Prostate gland (tissue), 2 donors: Measurements from ENCODE around the gene TGFBR3. TPM values are rescaled to one million over a fixed set of nuclear protein-coding genes. Genes with fewer than 3 reads are reported as not detected.

Experiments
- DNase-seq: peaks from one replicate; pipeline ENCODE4 v3.0.0-alpha.2; 2019; ENCODE audit warnings: low spot score
- H3K27ac ChIP-seq, 2 donors: fragments of 200-600 bp; sonication (generic); 2 replicates each; pipeline ENCODE4 v1.5.1; 2017 to 2019
- H3K27me3 ChIP-seq: fragments of 200-600 bp; sonication (generic); replicated peaks from 2 replicates; pipeline ENCODE4 v1.5.1; 2019; ENCODE audit not compliant: insufficient read depth
- H3K36me3 ChIP-seq, 2 donors: fragments of 200-600 bp; sonication (generic); 1 replicate in 1 of 2; 2 replicates in 1 of 2; pipeline versions ENCODE4 v1.5.1 to v1.8.1; 2017 to 2019
- H3K4me1 ChIP-seq: fragments of 200-600 bp; sonication (generic); replicated peaks from 2 replicates; pipeline ENCODE4 v1.5.1; 2019
- H3K4me3 ChIP-seq, 2 donors: fragments of 200-600 bp; sonication (generic); 2 replicates each; pipeline ENCODE4 v1.5.1; 2017 to 2019
- H3K9me3 ChIP-seq: fragments of 200-600 bp; sonication (generic); 2 replicates; pipeline ENCODE4 v1.5.1; 2017
- CTCF ChIP-seq, 4 experiments: fragments of 200-600 bp in 2 of 4; fragments of 450-650 bp in 2 of 4; sonication (generic) in 2 of 4; IDR thresholded peaks; 1 replicate in 3 of 4; 2 replicates in 1 of 4; pipeline ENCODE4 v1.5.1; 2016 to 2019; ENCODE audit warnings: antibody characterized with exemption in 4 of 4, mild to moderate bottlenecking in 2 of 4, moderate library complexity in 2 of 4
- POLR2A ChIP-seq: fragments of 450-650 bp; IDR thresholded peaks from one replicate; pipeline ENCODE4 v1.6.1; 2016; ENCODE audit warnings: antibody characterized with exemption, mild to moderate bottlenecking
- POLR2AphosphoS5 ChIP-seq: sonication (generic); formaldehyde crosslinking; IDR thresholded peaks from one replicate; pipeline ENCODE4 v1.6.1; 2017; ENCODE audit warnings: antibody characterized with exemption
- WGBS: methylation state at CpG from one replicate; pipeline ENCODE4 v1.1.5; 2018; 5-methylcytosine and 5-hydroxymethylcytosine counted together
- intact Hi-C: fragments of 100-400 bp; cut with DNase I; formaldehyde crosslinking; loops from one replicate; pipeline ENCODE4 v1.14.2; 2022
- total RNA-seq, 2 donors: library from RNA; depleted of rRNA; stranded (reverse); fragments of >200 nt; gene quantifications; one replicate each; pipeline ENCODE4 v1.1.0, GENCODE V29; 2016

TGFBR3 gene
- total RNA-seq, 2 donors from 2014 or later, result 26.4 to 51.7 TPM

GRCh38 chr1:91747666-91748065, 138.3 kb downstream of the TGFBR3 start:
- 86% methylated on average over 6 of the region's 6 CpGs for WGBS
- H3K36me3 ChIP-seq, result no peaks in the 10 kb centered on the region
- peaks cover 17% of the 10 kb centered on the region for H3K4me1 ChIP-seq
- no peaks in the 10 kb centered on the region for H3K9me3 ChIP-seq
- no peak for DNase-seq
- peak overlapping the region in 1 of 2 donors; percentile 17 for H3K27ac ChIP-seq
- no peak for TF ChIP-seq CTCF (IDR thresholded peaks at IDR 0.05)
- no peak for TF ChIP-seq POLR2A
- H3K27me3 ChIP-seq, result no peaks in the 10 kb centered on the region
- intact Hi-C loops, result no loop called here
- H3K4me3 ChIP-seq, result no peak overlapping the region

DNA sequence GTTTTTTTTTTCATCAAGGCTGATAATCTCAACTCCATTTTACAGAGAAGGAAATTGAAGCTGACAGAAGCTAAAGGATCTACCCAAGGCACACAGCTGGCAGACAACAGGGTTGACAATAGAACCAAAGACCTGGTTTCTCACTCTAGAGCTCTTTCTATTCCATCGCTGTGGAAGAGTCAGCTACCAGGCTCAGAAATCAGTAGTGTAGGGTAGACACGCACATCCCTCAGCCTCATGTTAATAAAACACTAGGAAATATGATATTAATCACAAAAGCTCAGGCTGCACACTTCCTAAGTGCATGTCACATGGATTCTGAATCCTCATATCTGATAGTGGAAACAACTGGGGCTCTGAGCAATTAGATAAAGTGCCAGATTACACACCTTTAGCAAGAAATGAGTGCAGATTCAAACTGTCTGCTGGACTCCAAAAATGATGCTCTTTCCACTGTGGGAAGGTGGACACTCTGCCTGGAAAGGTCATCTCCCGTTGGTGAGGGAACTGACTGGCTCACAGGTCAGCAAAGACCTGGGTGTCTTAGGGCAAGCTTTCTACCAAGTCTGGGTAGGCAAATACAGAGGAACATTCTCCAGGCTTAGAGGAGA, 139.1 kb downstream of the TGFBR3 start:
- DNase-seq, result no peak
- H3K27ac ChIP-seq, result peak overlapping the region in 1 of 2 donors; percentile 17
- no peak for TF ChIP-seq CTCF (IDR thresholded peaks at IDR 0.05)
- no peak for TF ChIP-seq POLR2A
- TF ChIP-seq POLR2AphosphoS5, result no peak
- no peaks in the 10 kb centered on the region for H3K27me3 ChIP-seq
- H3K4me3 ChIP-seq, result no peak overlapping the region
- H3K9me3 ChIP-seq, result no peaks in the 10 kb centered on the region
- intact Hi-C loops, result no loop called here
- H3K36me3 ChIP-seq, result no peaks in the 10 kb centered on the region
- 94% methylated on average over 3 of the region's 3 CpGs for WGBS
- H3K4me1 ChIP-seq, result peaks cover 17% of the 10 kb centered on the region

GRCh38 chr1:91745640-91746373, 140.1 kb downstream of the TGFBR3 start:
- Histone ChIP-seq H3K9me3 (no peaks in the 10 kb centered on the region), H3K4me3 (no peak overlapping the region), H3K27ac (peak overlapping the region; percentile 66 to 72), H3K36me3 (no peaks in the 10 kb centered on the region), H3K4me1 (peaks cover 11% of the 10 kb centered on the region), H3K27me3 (no peaks in the 10 kb centered on the region)
- intact Hi-C loops, result no loop called here
- TF ChIP-seq POLR2AphosphoS5, result no peak
- no peak for TF ChIP-seq POLR2A
- no peak for TF ChIP-seq CTCF (IDR thresholded peaks at IDR 0.05)
- no peak for DNase-seq
- WGBS, result 30% methylated on average over 5 of the region's 5 CpGs

GRCh38 chr1:91744953-91745639, 140.9 kb downstream of the TGFBR3 start:
- Histone ChIP-seq H3K27ac (peak overlapping the region; percentile 66 to 72), H3K36me3 (no peaks in the 10 kb centered on the region), H3K27me3 (no peaks in the 10 kb centered on the region), H3K9me3 (no peaks in the 10 kb centered on the region), H3K4me1 (peaks cover 11% of the 10 kb centered on the region), H3K4me3 (no peak overlapping the region)
- 30% methylated on average over 6 of the region's 6 CpGs for WGBS
- peak; percentile 67 for DNase-seq
- intact Hi-C loops, result loop anchor here (5.0 kb wide), 1 partner anchor 32 kb away; no protein-coding TSS in a partner anchor
- TF ChIP-seq POLR2AphosphoS5, result peak; percentile 68
- TF ChIP-seq POLR2A, result no peak
- peak in 2 of 4 experiments; percentile 30 to 45 for TF ChIP-seq CTCF (IDR thresholded peaks at IDR 0.05)
